ENCODE measurements around the gene HOXC4.
"Not testable (repeated sequence)": the region's sequence is repeated elsewhere in the genome, so short reads cannot be mapped to it uniquely, and the experiment has no call there.

- TF ChIP-seq CTCF (IDR thresholded peaks at IDR 0.05; ENCODE audit: extremely low read depth in 1 of 2, insufficient read depth in 1 of 2, low read depth in 1 of 2, low read length in 2 of 2); POLR2A (IDR thresholded peaks at IDR 0.05; ENCODE audit: low read depth, low read length); EZH2 (IDR thresholded peaks at IDR 0.05; ENCODE audit: borderline replicate concordance, low read depth, low read length, severe bottlenecking); FOS (IDR thresholded peaks at IDR 0.05; ENCODE audit: borderline replicate concordance, insufficient read depth, low read length): not testable (repeated sequence)
Measured at GRCh38 chr12:54095928-54096327, 42.3 kb downstream of the HOXC4 start.
